ENCODE data around the gene REV3L. TPM values are rescaled to one million over a fixed set of nuclear protein-coding genes. Genes with fewer than 3 reads are reported as not detected.
"Not testable (repeated sequence)": the region's sequence is repeated elsewhere in the genome, so short reads cannot be mapped to it uniquely, and the experiment has no call there.

The REV3L gene
- total RNA-seq, 1 experiment from 2014 or later: 5.7 TPM

GRCh38 chr6:111301946-111302345, 181.1 kb downstream of the REV3L start (continued):
- TF ChIP-seq ATF2 (CRISPR knock-in tag; IDR thresholded peaks at IDR 0.05; ENCODE audit: borderline replicate concordance, low read depth): no peak
- TF ChIP-seq ARID4B (CRISPR knock-in tag; IDR thresholded peaks at IDR 0.05; ENCODE audit: borderline replicate concordance): no peak
- no peak for TF ChIP-seq CBFB (CRISPR knock-in tag; IDR thresholded peaks at IDR 0.05; ENCODE audit: low read depth)
- TF ChIP-seq ZNF671 (CRISPR knock-in tag; IDR thresholded peaks at IDR 0.05): no peak
- no peak for TF ChIP-seq NFATC4 (CRISPR knock-in tag; IDR thresholded peaks at IDR 0.05)
- TF ChIP-seq OVOL2 (CRISPR knock-in tag; IDR thresholded peaks at IDR 0.05; ENCODE audit: borderline replicate concordance): no peak
- TF ChIP-seq E2F4 (CRISPR knock-in tag; IDR thresholded peaks at IDR 0.05; ENCODE audit: borderline replicate concordance, low read depth): no peak
- no peak for TF ChIP-seq CREB1 (CRISPR knock-in tag; IDR thresholded peaks at IDR 0.05)
- no peak for TF ChIP-seq GRHL2 (CRISPR knock-in tag; IDR thresholded peaks at IDR 0.05; ENCODE audit: insufficient replicate concordance, severe bottlenecking)

- H3K27me3 Mint-ChIP-seq (ENCODE audit: low read depth); H3K27ac Mint-ChIP-seq; H3K4me3 Mint-ChIP-seq; POLR2A ChIA-PET; DNase-seq (ENCODE audit: low spot score); H3K4me1 Mint-ChIP-seq; ATAC-seq: not testable (repeated sequence)
- Mint-ChIP-seq H3K36me3 (peaks cover 36% of the 10 kb centered on the region), H3K9me3 (peaks cover 29% of the 10 kb centered on the region)
- CTCF ChIA-PET: interaction anchor here (1.1 kb wide), 1 partner anchor 42 kb away, joined by 3 read pairs; a partner anchor contains a TSS
These were observed 181.8 kb downstream of the REV3L start for GRCh38 chr6:111300938-111301800.

- CTCF ChIA-PET: no interaction called here
- POLR2A ChIA-PET: no interaction called here
- ATAC-seq (no peak), DNase-seq (ENCODE audit: low spot score) (no peak)
- H3K4me3 Mint-ChIP-seq: no peak overlapping the region
- H3K4me1 Mint-ChIP-seq: no peaks in the 10 kb centered on the region
- H3K9me3 Mint-ChIP-seq: peaks cover 29% of the 10 kb centered on the region
- peaks cover 42% of the 10 kb centered on the region for H3K36me3 Mint-ChIP-seq
- no peak overlapping the region for H3K27ac Mint-ChIP-seq
- no peaks in the 10 kb centered on the region for H3K27me3 Mint-ChIP-seq (ENCODE audit: low read depth)
- TF ChIP-seq IRF2 (CRISPR knock-in tag; IDR thresholded peaks at IDR 0.05; ENCODE audit: borderline replicate concordance, low read depth): no peak
These were observed 185.2 kb downstream of the REV3L start for GRCh38 chr6:111297776-111298175.

GRCh38 chr6:111294374-111294967, 188.5 kb downstream of the REV3L start:
- H3K27me3 Mint-ChIP-seq (ENCODE audit: low read depth): no peaks in the 10 kb centered on the region
- ChIA-PET CTCF (interaction anchor here (0.6 to 1.0 kb wide), 2 partner anchors 36 to 348 kb away, joined by 4 to 5 read pairs; a partner anchor contains a TSS), POLR2A (interaction anchor here (0.6 to 1.0 kb wide), 2 partner anchors 10 to 25 kb away, joined by 3 to 5 read pairs; no protein-coding TSS in a partner anchor)
- H3K36me3 Mint-ChIP-seq: peaks cover 14% of the 10 kb centered on the region
- H3K27ac Mint-ChIP-seq: no peak overlapping the region
- ATAC-seq: no peak
- H3K4me3 Mint-ChIP-seq: no peak overlapping the region
- peaks cover 9% of the 10 kb centered on the region for H3K4me1 Mint-ChIP-seq
- H3K9me3 Mint-ChIP-seq: peaks cover 1% of the 10 kb centered on the region
- no peak for DNase-seq (ENCODE audit: low spot score)
- no peak for TF ChIP-seq TCF7 (CRISPR knock-in tag; IDR thresholded peaks at IDR 0.05; ENCODE audit: low read depth)
- no peak for TF ChIP-seq FOXJ3 (CRISPR knock-in tag; IDR thresholded peaks at IDR 0.05; ENCODE audit: borderline replicate concordance)
- no peak for TF ChIP-seq AR (CRISPR knock-in tag; IDR thresholded peaks at IDR 0.05)
- TF ChIP-seq USF2 (CRISPR knock-in tag; IDR thresholded peaks at IDR 0.05): no peak

Measured in WTC11 (cell line).